ENCODE data around the gene APLF. TPM values are rescaled to one million over a fixed set of nuclear protein-coding genes. Genes with fewer than 3 reads are reported as not detected.

Gene APLF, protein sequence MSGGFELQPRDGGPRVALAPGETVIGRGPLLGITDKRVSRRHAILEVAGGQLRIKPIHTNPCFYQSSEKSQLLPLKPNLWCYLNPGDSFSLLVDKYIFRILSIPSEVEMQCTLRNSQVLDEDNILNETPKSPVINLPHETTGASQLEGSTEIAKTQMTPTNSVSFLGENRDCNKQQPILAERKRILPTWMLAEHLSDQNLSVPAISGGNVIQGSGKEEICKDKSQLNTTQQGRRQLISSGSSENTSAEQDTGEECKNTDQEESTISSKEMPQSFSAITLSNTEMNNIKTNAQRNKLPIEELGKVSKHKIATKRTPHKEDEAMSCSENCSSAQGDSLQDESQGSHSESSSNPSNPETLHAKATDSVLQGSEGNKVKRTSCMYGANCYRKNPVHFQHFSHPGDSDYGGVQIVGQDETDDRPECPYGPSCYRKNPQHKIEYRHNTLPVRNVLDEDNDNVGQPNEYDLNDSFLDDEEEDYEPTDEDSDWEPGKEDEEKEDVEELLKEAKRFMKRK
- polyA plus RNA-seq (2011; rRNA removed) (2.1 and 2.8 TPM in 2 replicates), polyA plus RNA-seq (2017; fragmentation: RNase III; extraction: RNeasy Plus Mini Kit Qiagen cat#74134 plus additional on column Dnase treatment) (1.5 to 1.8 TPM (median 1.5 TPM) in 3 replicates), polyA minus RNA-seq (2011; rRNA and poly(A)+ RNA removed) (3.3 and 4.1 TPM in 2 replicates)
- polyA plus RNA-seq (2012; cell fraction: cytosol; rRNA removed) = 0.41 and 0.45 TPM in 2 replicates
- polyA plus RNA-seq (2012; cell fraction: nucleus; rRNA removed) = 0.25 and 0.39 TPM in 2 replicates

- TF ChIP-seq CHD4 (IDR thresholded peaks at IDR 0.05; ENCODE audit: borderline replicate concordance) (no peak), PHF8 (IDR thresholded peaks at IDR 0.05; ENCODE audit: borderline replicate concordance, low read depth) (peak; percentile 98), POLR2A (IDR thresholded peaks at IDR 0.05; ENCODE audit: low read length) (peak; percentile 63), FOSL2 (IDR thresholded peaks at IDR 0.05) (no peak), FOSL2 (CRISPR knock-in tag; IDR thresholded peaks at IDR 0.05) (peak; percentile 49; the same call in 1 of the 2 replicates), CHD2 (IDR thresholded peaks at IDR 0.05; ENCODE audit: low read length, partially characterized antibody) (no peak), SREBF2 (IDR thresholded peaks at IDR 0.05) (no peak), E2F6 (IDR thresholded peaks at IDR 0.05; ENCODE audit: borderline replicate concordance, low read depth) (0 out of 2 replicates have a peak, but pooled peaks have one; percentile 41), HEYL (CRISPR knock-in tag; IDR thresholded peaks at IDR 0.05) (no peak), JUN (IDR thresholded peaks at IDR 0.05) (peak; percentile 75; a peak in 3 of 5 replicates), SMC3 (IDR thresholded peaks at IDR 0.05) (no peak), RFX5 (IDR thresholded peaks at IDR 0.05) (no peak), GATA3 (IDR thresholded peaks at IDR 0.05; ENCODE audit: borderline replicate concordance) (no peak), BCL3 (IDR thresholded peaks at IDR 0.05) (peak; percentile 72; the same call in 1 of the 3 replicates), KDM1A (IDR thresholded peaks at IDR 0.05; ENCODE audit: low read depth) (no peak), FOSB (CRISPR knock-in tag; IDR thresholded peaks at IDR 0.05) (no peak), POLR2AphosphoS2 (conservative IDR thresholded peaks at IDR 0.05; ENCODE audit: low read length) (no peak), TP53 (CRISPR knock-in tag; IDR thresholded peaks at IDR 0.05) (no peak), ZFP36 (IDR thresholded peaks at IDR 0.05; ENCODE audit: borderline replicate concordance, partially characterized antibody) (no peak), RNF2 (IDR thresholded peaks at IDR 0.05; ENCODE audit: borderline replicate concordance, low read depth) (peak; percentile 89; the same call in 1 of the 2 replicates), EHF (CRISPR knock-in tag; IDR thresholded peaks at IDR 0.05) (no peak), HOXA7 (CRISPR knock-in tag; IDR thresholded peaks at IDR 0.05) (no peak), CEBPB (IDR thresholded peaks at IDR 0.05) (peak; percentile 66 to 95; a peak in 3 of 4 replicates), KDM5A (IDR thresholded peaks at IDR 0.05) (no peak), MYC (IDR thresholded peaks at IDR 0.05; ENCODE audit: borderline replicate concordance, low read length) (peak; percentile 57; the same call in 1 of the 2 replicates), JUNB (IDR thresholded peaks at IDR 0.05) (no peak), ZNF302 (CRISPR knock-in tag; IDR thresholded peaks at IDR 0.05) (no peak), NFE2L2 (conservative IDR thresholded peaks at IDR 0.05; ENCODE audit: low read length) (no peak)
- TF ChIP-seq, protein P1, sequence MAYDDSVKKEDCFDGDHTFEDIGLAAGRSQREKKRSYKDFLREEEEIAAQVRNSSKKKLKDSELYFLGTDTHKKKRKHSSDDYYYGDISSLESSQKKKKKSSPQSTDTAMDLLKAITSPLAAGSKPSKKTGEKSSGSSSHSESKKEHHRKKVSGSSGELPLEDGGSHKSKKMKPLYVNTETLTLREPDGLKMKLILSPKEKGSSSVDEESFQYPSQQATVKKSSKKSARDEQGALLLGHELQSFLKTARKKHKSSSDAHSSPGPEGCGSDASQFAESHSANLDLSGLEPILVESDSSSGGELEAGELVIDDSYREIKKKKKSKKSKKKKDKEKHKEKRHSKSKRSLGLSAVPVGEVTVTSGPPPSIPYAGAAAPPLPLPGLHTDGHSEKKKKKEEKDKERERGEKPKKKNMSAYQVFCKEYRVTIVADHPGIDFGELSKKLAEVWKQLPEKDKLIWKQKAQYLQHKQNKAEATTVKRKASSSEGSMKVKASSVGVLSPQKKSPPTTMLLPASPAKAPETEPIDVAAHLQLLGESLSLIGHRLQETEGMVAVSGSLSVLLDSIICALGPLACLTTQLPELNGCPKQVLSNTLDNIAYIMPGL (CRISPR knock-in tag; IDR thresholded peaks at IDR 0.05; ENCODE audit: borderline replicate concordance) = no peak
- TF ChIP-seq, protein P2, sequence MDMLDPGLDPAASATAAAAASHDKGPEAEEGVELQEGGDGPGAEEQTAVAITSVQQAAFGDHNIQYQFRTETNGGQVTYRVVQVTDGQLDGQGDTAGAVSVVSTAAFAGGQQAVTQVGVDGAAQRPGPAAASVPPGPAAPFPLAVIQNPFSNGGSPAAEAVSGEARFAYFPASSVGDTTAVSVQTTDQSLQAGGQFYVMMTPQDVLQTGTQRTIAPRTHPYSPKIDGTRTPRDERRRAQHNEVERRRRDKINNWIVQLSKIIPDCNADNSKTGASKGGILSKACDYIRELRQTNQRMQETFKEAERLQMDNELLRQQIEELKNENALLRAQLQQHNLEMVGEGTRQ (IDR thresholded peaks at IDR 0.05) = no peak
- TF ChIP-seq, protein P3, sequence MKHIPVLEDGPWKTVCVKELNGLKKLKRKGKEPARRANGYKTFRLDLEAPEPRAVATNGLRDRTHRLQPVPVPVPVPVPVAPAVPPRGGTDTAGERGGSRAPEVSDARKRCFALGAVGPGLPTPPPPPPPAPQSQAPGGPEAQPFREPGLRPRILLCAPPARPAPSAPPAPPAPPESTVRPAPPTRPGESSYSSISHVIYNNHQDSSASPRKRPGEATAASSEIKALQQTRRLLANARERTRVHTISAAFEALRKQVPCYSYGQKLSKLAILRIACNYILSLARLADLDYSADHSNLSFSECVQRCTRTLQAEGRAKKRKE (CRISPR knock-in tag; IDR thresholded peaks at IDR 0.05; ENCODE audit: low read depth) = no peak
- TF ChIP-seq, protein P4, sequence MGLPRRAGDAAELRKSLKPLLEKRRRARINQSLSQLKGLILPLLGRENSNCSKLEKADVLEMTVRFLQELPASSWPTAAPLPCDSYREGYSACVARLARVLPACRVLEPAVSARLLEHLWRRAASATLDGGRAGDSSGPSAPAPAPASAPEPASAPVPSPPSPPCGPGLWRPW (IDR thresholded peaks at IDR 0.05) = no peak
- ChIA-PET POLR2A (no interaction called here), CTCF (interaction anchor here (1.0 to 7.1 kb wide), 10 partner anchors 10 to 476 kb away, joined by 3 to 87 read pairs (median 6); no protein-coding TSS in a partner anchor)
- H3K4me3 ChIP-seq = peak within 1 kb of the TSS; percentile 78
- H3K4me1 ChIP-seq = peaks cover 22% of the 10 kb centered on the region
- peak; percentile 97 to 99 for DNase-seq (ENCODE audit: low read depth in 1 of 2, low spot score in 1 of 2)
- no peaks in the 10 kb centered on the region for H3K9me3 ChIP-seq
- 2% methylated on average over 47 of the region's 82 CpGs for WGBS (ENCODE audit: missing lambda C conversion rate)
- no peak for FAIRE-seq
- ATAC-seq = peak; percentile 95 to 99
- H3K4me2 ChIP-seq = peak within 1 kb of the TSS; percentile 92
- peak within 1 kb of the TSS; percentile 85 to 92 for H3K27ac ChIP-seq
These were observed at the start of gene APLF, which contains the start of gene FBXO48 for GRCh38 chr2:68467077-68467960. Gene APLF (plus strand): TSS chr2:68467585. CDS start chr2:68467732, 147 bp downstream. Gene FBXO48 (minus strand): TSS chr2:68467294. CDS start chr2:68465145, 2,149 bp downstream.

Measured in A549 (cell line).